Activated T-cell treated with anti-CD3 and anti-CD28 coated beads, Interleukin-2, amount 50 U/mL, for 4 hours (primary cell): Measurements from ENCODE around the gene TMCO5A. TPM values are rescaled to one million over a fixed set of nuclear protein-coding genes. Genes with fewer than 3 reads are reported as not detected.
"Not testable (repeated sequence)": the region's sequence is repeated elsewhere in the genome, so short reads cannot be mapped to it uniquely, and the experiment has no call there.

Experiments
- ATAC-seq, 2 donors: fragments of 200-7000 bp; cut with Tn5 transposase; one replicate each; pipeline ENCODE4 v1.10.0; 2021
- DNase-seq: peaks from one replicate; pipeline ENCODE4 v3.0.0-alpha.2; 2020
- H3K27me3 Mint-ChIP-seq: one replicate; pipeline ENCODE4 v1.8.0; 2021; ENCODE audit warnings: low read depth, mixed read lengths
- H3K36me3 Mint-ChIP-seq: one replicate; pipeline ENCODE4 v1.8.0; 2022; ENCODE audit warnings: mixed read lengths; ENCODE audit not compliant: insufficient read depth
- H3K4me1 Mint-ChIP-seq: one replicate; pipeline ENCODE4 v1.8.0; 2021; ENCODE audit warnings: low read depth, mixed read lengths
- H3K4me3 Mint-ChIP-seq: one replicate; pipeline ENCODE4 v1.8.0; 2021; ENCODE audit warnings: mild to moderate bottlenecking, moderate library complexity, mixed read lengths
- H3K9me3 Mint-ChIP-seq: one replicate; pipeline ENCODE4 v1.8.0; 2021; ENCODE audit warnings: mixed read lengths
- total RNA-seq, 3 donors: library from RNA; stranded (reverse); gene quantifications; one replicate each; pipeline ENCODE4 v1.2.1, GENCODE V29; 2021

The TMCO5A gene
- total RNA-seq, 3 donors from 2014 or later = not detected

- Mint-ChIP-seq H3K4me3 (no peak overlapping the region), H3K4me1 (no peaks in the 10 kb centered on the region), H3K9me3 (no peaks in the 10 kb centered on the region), H3K27me3 (no peaks in the 10 kb centered on the region), H3K36me3 (no peaks in the 10 kb centered on the region)
- ATAC-seq (no peak), DNase-seq (no peak)
These were observed 2.6 kb upstream of the TMCO5A start for GRCh38 chr15:37931868-37932267.

DNA sequence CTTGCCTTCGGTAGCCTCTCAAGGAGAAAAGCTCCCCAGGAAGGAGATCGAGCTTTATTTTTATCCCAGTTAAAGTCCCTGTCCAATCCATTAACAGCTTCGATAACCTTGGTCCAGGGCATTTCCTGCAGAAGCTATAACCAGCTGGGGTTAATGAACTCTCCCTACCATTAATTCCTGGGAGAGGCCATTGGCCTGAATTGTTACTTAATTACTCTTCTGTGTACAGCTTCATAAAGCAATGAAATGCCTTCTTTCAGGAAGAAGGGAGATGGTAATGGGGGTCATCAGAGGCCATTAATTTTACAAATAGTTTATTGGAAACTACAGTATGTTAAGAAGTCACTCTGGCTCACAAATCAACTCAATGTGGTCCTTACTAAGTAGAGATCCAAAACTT lies 1.9 kb upstream of the TMCO5A start:
- DNase-seq (no peak), ATAC-seq (no peak)
- H3K9me3 Mint-ChIP-seq = no peaks in the 10 kb centered on the region
- no peaks in the 10 kb centered on the region for H3K4me1 Mint-ChIP-seq
- H3K36me3 Mint-ChIP-seq = no peaks in the 10 kb centered on the region
- no peak overlapping the region for H3K4me3 Mint-ChIP-seq
- no peaks in the 10 kb centered on the region for H3K27me3 Mint-ChIP-seq

DNA sequence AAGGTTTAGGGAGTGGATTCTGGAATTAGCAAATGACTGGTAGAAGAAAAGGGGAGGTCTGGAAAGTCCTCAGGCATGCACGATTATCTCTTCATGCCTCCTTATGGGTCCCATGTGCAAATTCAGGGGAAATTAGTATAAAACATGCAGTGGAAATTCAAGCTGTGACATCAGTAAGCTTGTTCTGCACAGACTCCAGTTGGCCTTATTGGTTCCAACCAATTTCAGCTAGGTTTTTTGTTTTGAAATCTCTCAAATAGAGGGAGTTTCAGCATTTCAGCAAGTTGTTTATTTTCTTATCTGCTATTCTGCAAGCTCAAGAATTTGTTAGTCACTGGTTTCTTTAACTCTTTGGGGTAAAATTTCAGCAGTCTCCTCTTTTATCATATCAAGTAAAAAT lies 774 bp upstream of the TMCO5A start:
- DNase-seq (no peak), ATAC-seq (no peak)
- Mint-ChIP-seq H3K27me3 (no peaks in the 10 kb centered on the region), H3K9me3 (no peaks in the 10 kb centered on the region), H3K4me1 (no peaks in the 10 kb centered on the region), H3K36me3 (no peaks in the 10 kb centered on the region), H3K4me3 (no peak overlapping the region)

DNA sequence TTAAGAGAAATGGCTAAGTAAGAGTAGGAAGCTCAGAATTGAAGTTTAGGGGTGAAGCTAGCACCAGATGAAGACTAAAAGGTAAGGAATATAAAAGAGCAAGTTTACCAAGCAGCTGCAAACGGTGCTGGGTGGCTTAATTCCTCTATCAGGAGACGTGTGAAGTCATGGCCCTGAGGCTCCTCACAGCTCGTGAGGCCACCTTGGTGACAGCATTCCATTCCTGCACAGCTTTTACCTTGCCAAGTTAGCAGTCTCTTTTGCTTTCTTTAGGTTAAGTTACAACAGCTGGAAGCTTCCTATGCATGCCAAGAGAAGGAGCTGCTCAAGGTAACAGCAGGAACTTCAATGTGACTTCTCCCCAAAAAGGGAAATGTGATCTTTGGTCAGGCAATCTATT lies 6.4 kb downstream of the TMCO5A start:
- no peaks in the 10 kb centered on the region for H3K4me1 Mint-ChIP-seq
- H3K4me3 Mint-ChIP-seq = no peak overlapping the region
- DNase-seq (no peak), ATAC-seq (no peak)
- H3K36me3 Mint-ChIP-seq = no peaks in the 10 kb centered on the region
- no peaks in the 10 kb centered on the region for H3K27me3 Mint-ChIP-seq
- no peaks in the 10 kb centered on the region for H3K9me3 Mint-ChIP-seq

- ATAC-seq (no peak), DNase-seq (no peak)
- H3K9me3 Mint-ChIP-seq = no peaks in the 10 kb centered on the region
- no peaks in the 10 kb centered on the region for H3K4me1 Mint-ChIP-seq
- no peaks in the 10 kb centered on the region for H3K36me3 Mint-ChIP-seq
- no peak overlapping the region for H3K4me3 Mint-ChIP-seq
- no peaks in the 10 kb centered on the region for H3K27me3 Mint-ChIP-seq
These were observed 7.3 kb downstream of the TMCO5A start for GRCh38 chr15:37941779-37942178.

DNA sequence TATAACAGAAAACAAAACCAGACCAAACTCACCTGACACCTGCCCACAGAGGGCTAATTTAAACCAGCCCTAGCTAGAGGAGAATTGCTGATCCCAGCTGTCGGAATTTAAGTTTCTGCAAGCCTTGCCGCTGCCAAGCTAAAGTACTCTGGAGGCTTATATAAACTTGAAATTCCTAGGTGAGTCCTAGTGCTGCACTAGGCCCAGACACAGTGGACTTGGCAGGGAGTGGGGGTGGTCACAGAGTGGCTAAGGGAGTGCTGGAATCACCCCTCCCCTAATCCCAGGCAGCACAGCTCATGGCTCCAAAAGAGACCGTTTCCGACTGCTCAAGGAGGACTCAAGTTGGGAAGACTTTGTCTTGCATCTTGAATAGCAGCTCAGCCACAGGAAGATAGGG lies 17.6 kb downstream of the TMCO5A start:
- H3K9me3 Mint-ChIP-seq = peaks cover 4% of the 10 kb centered on the region
- ATAC-seq = no peak
- H3K4me3 Mint-ChIP-seq = no peak overlapping the region
- H3K27me3 Mint-ChIP-seq = peaks cover 6% of the 10 kb centered on the region
- H3K36me3 Mint-ChIP-seq = no peaks in the 10 kb centered on the region
- H3K4me1 Mint-ChIP-seq = no peaks in the 10 kb centered on the region
- DNase-seq = no peak

DNA sequence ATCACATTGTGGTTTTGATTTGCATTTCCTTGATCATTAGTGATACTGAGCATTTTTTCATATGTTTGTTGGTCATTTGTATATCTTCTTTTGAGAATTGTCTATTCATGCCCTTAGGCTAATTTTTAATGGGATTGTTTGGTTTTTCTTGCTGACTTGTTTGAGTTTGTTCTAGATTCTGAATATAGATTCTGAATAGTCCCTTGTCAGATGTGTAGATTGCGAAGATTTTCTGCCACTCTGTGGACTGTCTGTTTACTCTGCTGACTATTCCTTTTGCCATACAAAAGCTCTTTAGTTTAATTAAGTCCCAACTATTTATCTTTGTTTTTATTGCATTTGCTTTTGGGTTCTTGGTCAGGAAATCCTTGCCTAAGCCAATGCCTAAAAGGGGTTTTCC lies 26.3 kb downstream of the TMCO5A start:
- not testable (repeated sequence) for H3K4me1 Mint-ChIP-seq, H3K9me3 Mint-ChIP-seq, H3K36me3 Mint-ChIP-seq, ATAC-seq, H3K4me3 Mint-ChIP-seq, DNase-seq
- peaks cover 12% of the 10 kb centered on the region for H3K27me3 Mint-ChIP-seq

DNA sequence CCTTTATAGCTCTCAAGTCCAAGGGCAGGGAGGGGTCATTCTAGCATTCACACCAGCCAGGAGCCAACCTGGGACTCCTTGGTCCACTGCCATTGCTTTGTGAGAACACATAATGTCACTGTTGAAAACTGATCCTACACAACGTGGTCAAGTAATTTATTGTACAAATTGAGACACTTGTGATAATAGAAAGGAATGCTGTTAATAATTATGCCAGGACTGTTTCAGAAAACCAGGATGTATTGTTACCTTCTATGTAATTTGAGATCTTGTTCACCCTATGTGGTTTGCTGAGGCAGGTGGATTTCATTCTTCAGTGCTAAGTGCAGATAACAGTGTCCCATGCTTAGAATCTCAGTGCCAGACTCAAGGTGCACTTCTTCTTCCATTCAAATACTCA lies 33.3 kb downstream of the TMCO5A start:
- no peaks in the 10 kb centered on the region for H3K4me1 Mint-ChIP-seq
- no peak overlapping the region for H3K4me3 Mint-ChIP-seq
- H3K27me3 Mint-ChIP-seq = peaks cover 12% of the 10 kb centered on the region
- ATAC-seq (no peak), DNase-seq (no peak)
- H3K9me3 Mint-ChIP-seq = peaks cover 4% of the 10 kb centered on the region
- H3K36me3 Mint-ChIP-seq = no peaks in the 10 kb centered on the region

GRCh38 chr15:37973856-37974255 lies 39.4 kb downstream of the TMCO5A start:
- no peaks in the 10 kb centered on the region for H3K36me3 Mint-ChIP-seq
- peaks cover 4% of the 10 kb centered on the region for H3K9me3 Mint-ChIP-seq
- DNase-seq (no peak), ATAC-seq (no peak)
- peaks cover 3% of the 10 kb centered on the region for H3K27me3 Mint-ChIP-seq
- H3K4me3 Mint-ChIP-seq = no peak overlapping the region
- H3K4me1 Mint-ChIP-seq = no peaks in the 10 kb centered on the region

DNA sequence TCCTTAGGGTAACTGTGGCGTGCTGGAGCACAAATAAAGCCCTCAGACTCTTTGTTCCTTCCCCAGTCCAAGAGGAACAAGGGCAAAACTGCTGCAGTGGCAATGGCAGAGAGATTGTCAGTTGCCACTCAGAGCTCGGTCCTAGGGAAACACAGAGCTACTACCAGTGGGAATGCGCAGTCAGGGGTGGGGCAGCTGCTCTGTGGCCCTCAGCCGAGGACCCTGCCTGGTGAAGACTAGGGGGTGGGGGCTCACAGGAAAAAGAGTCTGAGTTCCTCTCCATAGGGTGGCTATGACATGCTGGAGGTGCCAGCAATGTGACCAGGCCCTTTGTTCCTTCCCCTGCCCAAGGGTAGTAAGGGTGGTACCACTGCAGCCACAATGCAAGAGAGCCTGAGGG lies 43.8 kb downstream of the TMCO5A start:
- H3K27me3 Mint-ChIP-seq = peaks cover 6% of the 10 kb centered on the region
- no peaks in the 10 kb centered on the region for H3K9me3 Mint-ChIP-seq
- H3K4me3 Mint-ChIP-seq = no peak overlapping the region
- DNase-seq (no peak), ATAC-seq (no peak)
- no peaks in the 10 kb centered on the region for H3K36me3 Mint-ChIP-seq
- H3K4me1 Mint-ChIP-seq = no peaks in the 10 kb centered on the region

GRCh38 chr15:37979671-37980409 lies 45.4 kb downstream of the TMCO5A start:
- ATAC-seq = no peak
- Mint-ChIP-seq H3K4me1 (no peaks in the 10 kb centered on the region), H3K9me3 (no peaks in the 10 kb centered on the region), H3K4me3 (no peak overlapping the region), H3K27me3 (peaks cover 6% of the 10 kb centered on the region), H3K36me3 (no peaks in the 10 kb centered on the region)
- no peak for DNase-seq

- Mint-ChIP-seq H3K27me3 (peaks cover 6% of the 10 kb centered on the region), H3K4me3 (no peak overlapping the region), H3K4me1 (no peaks in the 10 kb centered on the region), H3K9me3 (no peaks in the 10 kb centered on the region), H3K36me3 (no peaks in the 10 kb centered on the region)
- ATAC-seq (no peak), DNase-seq (no peak)
These were observed 46.8 kb downstream of the TMCO5A start for GRCh38 chr15:37981201-37981600.

- Mint-ChIP-seq H3K9me3 (no peaks in the 10 kb centered on the region), H3K4me1 (no peaks in the 10 kb centered on the region), H3K4me3 (no peak overlapping the region), H3K36me3 (no peaks in the 10 kb centered on the region), H3K27me3 (peaks cover 6% of the 10 kb centered on the region)
- no peak for DNase-seq
- ATAC-seq = no peak
These were observed 47.3 kb downstream of the TMCO5A start for GRCh38 chr15:37981775-37982174.

- Mint-ChIP-seq H3K4me3 (no peak overlapping the region), H3K9me3 (peaks cover 8% of the 10 kb centered on the region), H3K27me3 (peaks cover 1% of the 10 kb centered on the region), H3K36me3 (no peaks in the 10 kb centered on the region), H3K4me1 (no peaks in the 10 kb centered on the region)
- ATAC-seq (no peak), DNase-seq (no peak)
These were observed 49.9 kb downstream of the TMCO5A start for GRCh38 chr15:37984368-37984767.

DNA sequence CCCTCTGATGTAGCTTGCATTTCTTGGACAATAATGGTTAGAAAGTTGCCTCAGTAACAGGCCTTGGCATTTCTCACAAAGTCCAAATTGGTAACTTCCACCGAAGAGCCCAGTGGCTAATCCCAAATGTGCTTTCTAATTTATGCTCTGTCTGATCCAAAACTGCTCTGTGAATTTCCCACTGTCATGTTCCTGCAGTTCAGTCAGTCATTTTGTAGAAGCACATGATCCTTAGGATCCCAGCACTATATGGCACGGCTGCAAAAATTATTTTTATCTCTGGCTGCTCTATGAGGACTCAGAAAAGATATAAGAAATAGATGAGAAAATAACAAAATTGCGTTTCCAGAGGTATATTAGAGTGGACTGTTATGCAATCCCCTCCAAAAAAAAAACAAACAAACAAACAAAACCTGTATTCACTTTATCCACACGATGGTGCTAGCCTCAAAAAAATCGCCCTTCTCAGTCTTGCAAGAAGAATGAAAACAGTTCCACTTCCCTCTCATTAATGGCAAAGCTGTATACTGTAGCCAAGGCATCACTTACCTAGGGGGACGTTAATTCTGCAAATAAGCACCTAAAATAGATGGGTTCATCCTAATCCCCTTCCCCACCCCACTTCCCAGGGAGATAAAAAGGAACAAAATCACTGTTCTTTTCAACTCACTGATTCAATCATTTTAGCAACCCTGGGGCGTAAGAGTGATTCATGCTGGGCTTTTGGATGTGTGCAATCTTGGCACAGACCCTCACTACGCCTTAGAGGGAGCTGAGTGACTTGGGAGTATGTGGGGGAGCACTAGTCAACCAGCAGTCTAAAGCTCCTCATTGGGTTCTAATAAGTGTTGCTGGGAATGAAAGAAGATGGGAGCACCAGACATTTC lies 61.3 kb downstream of the TMCO5A start:
- Mint-ChIP-seq H3K4me3 (no peak overlapping the region), H3K36me3 (no peaks in the 10 kb centered on the region), H3K9me3 (peaks cover 7% of the 10 kb centered on the region), H3K4me1 (no peaks in the 10 kb centered on the region), H3K27me3 (peaks cover 7% of the 10 kb centered on the region)
- ATAC-seq (no peak), DNase-seq (no peak)
